GM21723 (cell line): ENCODE data around the gene TSACC.

Source experiments
- ATAC-seq: cut with Tn5 transposase; IDR thresholded peaks from one replicate; pipeline ENCODE4 v1.9.1; 2021; ENCODE audit warnings: mild to moderate bottlenecking, moderate library complexity; ENCODE audit not compliant: unreplicated experiment

Gene TSACC

GRCh38 chr1:156391701-156392100 is 53.4 kb downstream of the TSACC start:
- no peak for ATAC-seq

GRCh38 chr1:156392452-156392853 is 54.1 kb downstream of the TSACC start:
- no peak for ATAC-seq

- no peak for ATAC-seq
Measured at GRCh38 chr1:156393095-156393494, 54.8 kb downstream of the TSACC start.

- ATAC-seq, result no peak
Measured at GRCh38 chr1:156394082-156394481, 55.8 kb downstream of the TSACC start.

GRCh38 chr1:156394835-156395461 is 56.6 kb downstream of the TSACC start:
- no peak for ATAC-seq
